ENCODE data around the gene CFAP46. TPM values are rescaled to one million over a fixed set of nuclear protein-coding genes. Genes with fewer than 3 reads are reported as not detected.

The CFAP46 gene
- total RNA-seq, 4 donors from 2014 or later = under 0.01 to 1.3 (median 0.28) TPM

GRCh38 chr10:132879408-132880127, 62.8 kb downstream of the CFAP46 start:
- no peak for DNase-seq (ENCODE audit: extremely low spot score)
- 61% methylated on average over 8 of the region's 38 CpGs for WGBS
- intact Hi-C loops (cut with DNase I) = no loop called here
- Histone ChIP-seq H3K4me1 (no peaks in the 10 kb centered on the region), H3K4me3 (no peak overlapping the region), H3K27ac (replicated peaks in 1 of 4) (no peak overlapping the region), H3K27me3 (peaks cover 0 to 50% (median 0%) of the 10 kb centered on the region in 4 donors), H3K9me3 (peaks cover 0 to 4% (median 0%) of the 10 kb centered on the region in 4 donors), H3K36me3 (no peaks in the 10 kb centered on the region)
- TF ChIP-seq CTCF (IDR thresholded peaks at IDR 0.05) = no peak
- TF ChIP-seq EP300 (IDR thresholded peaks at IDR 0.05) = no peak
- no peak for TF ChIP-seq POLR2AphosphoS5 (IDR thresholded peaks at IDR 0.05)
- no peak for TF ChIP-seq POLR2A (IDR thresholded peaks at IDR 0.05; ENCODE audit: low read depth)

GRCh38 chr10:132878730-132879407, 63.5 kb downstream of the CFAP46 start:
- intact Hi-C loops (cut with DNase I) = no loop called here
- Histone ChIP-seq H3K4me1 (no peaks in the 10 kb centered on the region), H3K9me3 (peaks cover 0 to 4% (median 0%) of the 10 kb centered on the region in 4 donors), H3K36me3 (no peaks in the 10 kb centered on the region), H3K27ac (replicated peaks in 1 of 4) (no peak overlapping the region), H3K4me3 (no peak overlapping the region), H3K27me3 (peaks cover 0 to 48% (median 0%) of the 10 kb centered on the region in 4 donors)
- TF ChIP-seq EP300 (IDR thresholded peaks at IDR 0.05) (no peak), POLR2AphosphoS5 (IDR thresholded peaks at IDR 0.05) (no peak), CTCF (IDR thresholded peaks at IDR 0.05) (no peak), POLR2A (IDR thresholded peaks at IDR 0.05; ENCODE audit: low read depth) (no peak)
- WGBS = 74% methylated on average over 21 of the region's 25 CpGs
- no peak for DNase-seq (ENCODE audit: extremely low spot score)

GRCh38 chr10:132878091-132878729, 64.2 kb downstream of the CFAP46 start:
- peaks cover 0 to 52% (median 0%) of the 10 kb centered on the region in 4 donors for H3K27me3 ChIP-seq
- no peak overlapping the region for H3K27ac ChIP-seq (replicated peaks in 1 of 4)
- 85% methylated on average over 23 of the region's 27 CpGs for WGBS
- no peak overlapping the region for H3K4me3 ChIP-seq
- intact Hi-C loops (cut with DNase I) = no loop called here
- no peaks in the 10 kb centered on the region for H3K4me1 ChIP-seq
- TF ChIP-seq POLR2AphosphoS5 (IDR thresholded peaks at IDR 0.05) = no peak
- TF ChIP-seq CTCF (IDR thresholded peaks at IDR 0.05) = no peak
- no peak for TF ChIP-seq EP300 (IDR thresholded peaks at IDR 0.05)
- TF ChIP-seq POLR2A (IDR thresholded peaks at IDR 0.05; ENCODE audit: low read depth) = no peak
- no peaks in the 10 kb centered on the region for H3K36me3 ChIP-seq
- DNase-seq (ENCODE audit: extremely low spot score) = no peak
- H3K9me3 ChIP-seq = peaks cover 0 to 4% (median 0%) of the 10 kb centered on the region in 4 donors

- WGBS = 91% methylated on average over 12 of the region's 12 CpGs
- DNase-seq (ENCODE audit: extremely low spot score) = no peak
- TF ChIP-seq POLR2A (IDR thresholded peaks at IDR 0.05; ENCODE audit: low read depth) = no peak
- no peak for TF ChIP-seq CTCF (IDR thresholded peaks at IDR 0.05)
- no peak for TF ChIP-seq EP300 (IDR thresholded peaks at IDR 0.05)
- no peak for TF ChIP-seq POLR2AphosphoS5 (IDR thresholded peaks at IDR 0.05)
- intact Hi-C loops (cut with DNase I) = no loop called here
- Histone ChIP-seq H3K4me3 (no peak overlapping the region), H3K9me3 (peaks cover 0 to 4% (median 0%) of the 10 kb centered on the region in 4 donors), H3K4me1 (no peaks in the 10 kb centered on the region), H3K36me3 (no peaks in the 10 kb centered on the region), H3K27me3 (peaks cover 0 to 57% (median 0%) of the 10 kb centered on the region in 4 donors), H3K27ac (replicated peaks in 1 of 4) (no peak overlapping the region)
Measured at GRCh38 chr10:132877473-132877872, 64.9 kb downstream of the CFAP46 start.
